Aorta (tissue), 5 donors: Measurements from ENCODE around the gene BPTF. TPM values are rescaled to one million over a fixed set of nuclear protein-coding genes. Genes with fewer than 3 reads are reported as not detected.
"Not testable (repeated sequence)": the region's sequence is repeated elsewhere in the genome, so short reads cannot be mapped to it uniquely, and the experiment has no call there.

Experiments
- ATAC-seq: fragments of 200-7000 bp; cut with Tn5 transposase; one replicate; pipeline ENCODE4 v1.9.1; 2022; ENCODE audit warnings: moderate library complexity; ENCODE audit not compliant: low FRiP score
- DNase-seq, 2 donors: peaks; one replicate each; pipeline ENCODE4 v3.0.0-alpha.2; 2020
- H3K27ac ChIP-seq, 2 donors: one replicate each; pipeline ENCODE4 v1.5.1; 2013; ENCODE audit warnings: low read length in 2 of 2, mild to moderate bottlenecking in 2 of 2, moderate library complexity in 2 of 2, control low read depth in 1 of 2, inconsistent platforms in 1 of 2, low read depth in 1 of 2
- H3K27me3 ChIP-seq, 2 donors: one replicate each; pipeline ENCODE4 v1.6.1; 2013; ENCODE audit warnings: control low read depth in 1 of 2, low read length in 1 of 2, mild to moderate bottlenecking in 1 of 2, moderate library complexity in 1 of 2; ENCODE audit not compliant: insufficient read depth in 2 of 2, control insufficient read depth in 1 of 2
- H3K36me3 ChIP-seq, 2 donors: one replicate each; pipeline ENCODE4 v1.6.1; 2013; ENCODE audit warnings: control low read depth in 1 of 2, low read length in 1 of 2, mild to moderate bottlenecking in 1 of 2; ENCODE audit not compliant: insufficient read depth in 2 of 2, control insufficient read depth in 1 of 2
- H3K4me1 ChIP-seq, 2 donors: one replicate each; pipeline ENCODE4 v1.6.1; 2013; ENCODE audit warnings: low read length in 2 of 2, control low read depth in 1 of 2, mild to moderate bottlenecking in 1 of 2, moderate library complexity in 1 of 2; ENCODE audit not compliant: insufficient read depth in 2 of 2, control insufficient read depth in 1 of 2
- H3K4me3 ChIP-seq, 2 donors: one replicate each; pipeline ENCODE4 v1.5.1; 2013; ENCODE audit warnings: low read length in 2 of 2, control low read depth in 1 of 2, mild to moderate bottlenecking in 1 of 2
- H3K9me3 ChIP-seq: one replicate; pipeline ENCODE4 v1.6.1; 2013; ENCODE audit warnings: mild to moderate bottlenecking, low read length; ENCODE audit not compliant: control insufficient read depth
- WGBS, 2 donors: extraction: QIAGEN DNeasy Blood & Tissue Kit; methylation state at CpG; one replicate each; pipeline ENCODE4 v1.1.7; 2013; 5-methylcytosine and 5-hydroxymethylcytosine counted together
- intact Hi-C, 2 donors: fragments of 100-400 bp; cut with DNase I; formaldehyde crosslinking; loops; one replicate each; pipeline versions ENCODE4 v1.14.2 to v1.15.0; 2022
- polyA plus RNA-seq, 2 donors: library from polyadenylated mRNA; stranded (reverse); fragments of 200-250 nt; gene quantifications; one replicate each; pipeline ENCODE4 v1.2.3, GENCODE V29; 2013
- total RNA-seq, 2 donors: library from RNA; stranded (reverse); fragmentation: NEBNext Ultra II Directional; extraction: Animal tissue kit (Norgen Biotek cat#: 25700); gene quantifications; one replicate each; pipeline ENCODE4 v1.2.1, GENCODE V29; 2021
- donor health status: healthy with polysubstance abuse.
- donor health status: Bipolar disorder and iron deficiency.
- donor health status: DM: no; HTN: no; CAD: no.
- donor health status: DM: no; HTN: no; CAD: no.
- donor health status: DM: yes; HTN: yes; CAD: no.

BPTF gene
- total and polyA plus RNA-seq, 4 donors: 17.8 to 121 (median 54.2) TPM

- H3K4me1 ChIP-seq, H3K36me3 ChIP-seq, intact Hi-C loops, H3K9me3 ChIP-seq, ATAC-seq, DNase-seq, H3K4me3 ChIP-seq, H3K27ac ChIP-seq, H3K27me3 ChIP-seq: not testable (repeated sequence)
- WGBS, 2 donors: 55 to 63% methylated on average over 2 of the region's 2 CpGs
Measured at GRCh38 chr17:67962156-67962555, 136.9 kb downstream of the BPTF start.

GRCh38 chr17:67963145-67963572 lies 137.9 kb downstream of the BPTF start:
- DNase-seq: peak in 1 of 2 donors; percentile 62
- H3K9me3 ChIP-seq, H3K27me3 ChIP-seq, intact Hi-C loops, H3K27ac ChIP-seq, H3K36me3 ChIP-seq, H3K4me3 ChIP-seq, H3K4me1 ChIP-seq: not testable (repeated sequence)
- 0 to 1% methylated on average over 1 of the region's 1 CpG for WGBS, 2 donors
- peak; percentile 90 for ATAC-seq

GRCh38 chr17:67970783-67971182 lies 145.5 kb downstream of the BPTF start:
- no peaks in the 10 kb centered on the region for H3K36me3 ChIP-seq

GRCh38 chr17:67974185-67974584 lies 148.9 kb downstream of the BPTF start:
- Histone ChIP-seq H3K27me3 (no peaks in the 10 kb centered on the region), H3K9me3 (no peaks in the 10 kb centered on the region), H3K27ac (no peak overlapping the region), H3K4me3 (no peak overlapping the region), H3K4me1 (no peaks in the 10 kb centered on the region), H3K36me3 (no peaks in the 10 kb centered on the region)
- ATAC-seq (no peak), DNase-seq (no peak)
- 54 to 63% methylated on average over 9 of the region's 9 CpGs for WGBS, 2 donors
- intact Hi-C loops: no loop called here

More at GRCh38 chr17:67970783-67971182, 145.5 kb downstream of the BPTF start:
- 94 to 95% methylated on average over 7 of the region's 7 CpGs for WGBS, 2 donors
- H3K27ac ChIP-seq: no peak overlapping the region
- no peaks in the 10 kb centered on the region for H3K4me1 ChIP-seq
- DNase-seq (no peak), ATAC-seq (no peak)
- no peak overlapping the region for H3K4me3 ChIP-seq
- no peaks in the 10 kb centered on the region for H3K27me3 ChIP-seq
- H3K9me3 ChIP-seq: no peaks in the 10 kb centered on the region
- intact Hi-C loops: no loop called here

GRCh38 chr17:67974598-67975066 lies 149.3 kb downstream of the BPTF start:
- intact Hi-C loops: no loop called here
- ATAC-seq: no peak
- DNase-seq: no peak
- Histone ChIP-seq H3K4me3 (no peak overlapping the region), H3K36me3 (no peaks in the 10 kb centered on the region), H3K9me3 (no peaks in the 10 kb centered on the region), H3K4me1 (no peaks in the 10 kb centered on the region), H3K27me3 (no peaks in the 10 kb centered on the region), H3K27ac (no peak overlapping the region)
- WGBS, 2 donors: 51 to 58% methylated on average over 8 of the region's 8 CpGs

- H3K27me3 ChIP-seq, H3K4me3 ChIP-seq, H3K9me3 ChIP-seq, intact Hi-C loops, DNase-seq, ATAC-seq, H3K36me3 ChIP-seq, H3K4me1 ChIP-seq, H3K27ac ChIP-seq: not testable (repeated sequence)
- 96 to 100% methylated on average over 6 of the region's 6 CpGs for WGBS, 2 donors
Measured at GRCh38 chr17:67976306-67976705, 151.0 kb downstream of the BPTF start.

GRCh38 chr17:67980456-67980855 lies 155.2 kb downstream of the BPTF start:
- H3K27ac ChIP-seq: no peak overlapping the region
- DNase-seq (no peak), ATAC-seq (no peak)
- no peaks in the 10 kb centered on the region for H3K27me3 ChIP-seq
- no peaks in the 10 kb centered on the region for H3K4me1 ChIP-seq
- intact Hi-C loops: no loop called here
- H3K4me3 ChIP-seq: no peak overlapping the region
- H3K9me3 ChIP-seq: no peaks in the 10 kb centered on the region
- H3K36me3 ChIP-seq: no peaks in the 10 kb centered on the region
- 79 to 86% methylated on average over 2 of the region's 2 CpGs for WGBS, 2 donors

- H3K9me3 ChIP-seq, H3K4me1 ChIP-seq, H3K36me3 ChIP-seq, ATAC-seq, intact Hi-C loops, H3K27me3 ChIP-seq, DNase-seq, H3K4me3 ChIP-seq, H3K27ac ChIP-seq: not testable (repeated sequence)
- 61 to 65% methylated on average over 3 of the region's 3 CpGs for WGBS, 2 donors
Measured at GRCh38 chr17:67980883-67981282, 155.6 kb downstream of the BPTF start.

GRCh38 chr17:67982034-67982640 lies 156.8 kb downstream of the BPTF start:
- no peaks in the 10 kb centered on the region for H3K36me3 ChIP-seq
- no peaks in the 10 kb centered on the region for H3K9me3 ChIP-seq
- WGBS, 2 donors: 76 to 79% methylated on average over 9 of the region's 9 CpGs
- no peak overlapping the region for H3K27ac ChIP-seq
- DNase-seq: no peak
- no peaks in the 10 kb centered on the region for H3K27me3 ChIP-seq
- intact Hi-C loops: no loop called here
- ATAC-seq: no peak
- H3K4me3 ChIP-seq: no peak overlapping the region
- no peaks in the 10 kb centered on the region for H3K4me1 ChIP-seq
